H1 (cell line): ENCODE measurements around the gene STRIT1. TPM values are rescaled to one million over a fixed set of nuclear protein-coding genes. Genes with fewer than 3 reads are reported as not detected.

Source experiments
- CTCF ChIA-PET: fragments of 300-600 bp; sonication (Branson Sonifier 250); formaldehyde crosslinking; loops from one replicate; lab custom pipeline; 2021; ENCODE audit not compliant: partially characterized antibody; lab: Charles Lee
- POLR2A ChIA-PET: fragments of 300-600 bp; sonication (Branson Sonifier 250); formaldehyde crosslinking; loops from one replicate; lab custom pipeline; 2021; ENCODE audit warnings: inconsistent platforms; ENCODE audit not compliant: partially characterized antibody; lab: Charles Lee
- DNase-seq, 2 experiments: peaks; one replicate each; pipeline versions ENCODE4 v3.0.0 to v3.0.0-alpha.2; 2010 to 2022; ENCODE audit warnings: low spot score in 2 of 2, low read depth in 1 of 2, mixed read lengths in 1 of 2
- FAIRE-seq: peaks from 2 replicates; lab custom pipeline; 2011; peaks lifted over from hg19 to GRCh38; lab: Jason Lieb, UNC
- H2AFZ ChIP-seq: 2 replicates; pipeline ENCODE4 v1.8.1; 2012; ENCODE audit warnings: low read length, inconsistent platforms
- H2AK5ac ChIP-seq: 2 replicates; pipeline ENCODE4 v1.6.1; 2013; ENCODE audit warnings: low read depth, low read length
- H2BK120ac ChIP-seq: replicated peaks from 2 replicates; pipeline ENCODE3; 2013; ENCODE audit warnings: low read depth, low read length, inconsistent platforms
- H2BK12ac ChIP-seq: 2 replicates; pipeline ENCODE4 v1.6.1; 2013; ENCODE audit warnings: low read depth, low read length
- H2BK15ac ChIP-seq: 2 replicates; pipeline ENCODE4 v1.6.1; 2013; ENCODE audit warnings: low read length
- H2BK20ac ChIP-seq: 2 replicates; pipeline ENCODE4 v1.6.1; 2013; ENCODE audit warnings: low read length
- H2BK5ac ChIP-seq: 2 replicates; pipeline ENCODE4 v1.6.1; 2013; ENCODE audit warnings: low read depth, low read length
- H3K14ac ChIP-seq: 2 replicates; pipeline ENCODE4 v1.6.1; 2013; ENCODE audit warnings: inconsistent platforms; ENCODE audit not compliant: insufficient read length
- H3K18ac ChIP-seq: 2 replicates; pipeline ENCODE4 v1.6.1; 2013; ENCODE audit warnings: low read length; ENCODE audit errors: extremely low read depth
- H3K23ac ChIP-seq: 2 replicates; pipeline ENCODE4 v1.6.1; 2013; ENCODE audit warnings: inconsistent platforms; ENCODE audit not compliant: insufficient read length
- H3K23me2 ChIP-seq: 2 replicates; pipeline ENCODE4 v1.6.1; 2013; ENCODE audit warnings: low read depth, low read length
- H3K27ac ChIP-seq: 2 replicates; pipeline ENCODE4 v1.6.1; 2011; ENCODE audit warnings: low read depth, low read length, inconsistent platforms
- H3K27me3 ChIP-seq, 4 experiments: replicated peaks in 1 of 4; 1 replicate in 1 of 4; 2 replicates in 3 of 4; pipeline versions ENCODE4 v1.6.1 to v1.8.1; 2011 to 2013; ENCODE audit warnings: low read length in 3 of 4, mild to moderate bottlenecking in 3 of 4, inconsistent platforms in 2 of 4, mixed read lengths in 2 of 4, moderate library complexity in 1 of 4; ENCODE audit not compliant: control insufficient read depth in 3 of 4, insufficient read depth in 3 of 4; ENCODE audit errors: extremely low read depth in 1 of 4
- H3K36me3 ChIP-seq, 4 experiments: 2 replicates each; pipeline versions ENCODE4 v1.6.1 to v1.8.1; 2011 to 2013; ENCODE audit warnings: mild to moderate bottlenecking in 4 of 4, low read length in 3 of 4, moderate library complexity in 2 of 4, control low read depth in 1 of 4, inconsistent platforms in 1 of 4; ENCODE audit not compliant: insufficient read depth in 4 of 4, control insufficient read depth in 2 of 4
- H3K4ac ChIP-seq: replicated peaks from 2 replicates; pipeline ENCODE3; 2013; ENCODE audit warnings: low read length, low read depth, mixed read lengths, inconsistent platforms; ENCODE audit not compliant: insufficient read length
- H3K4me1 ChIP-seq, 4 experiments: replicated peaks in 1 of 4; 1 replicate in 1 of 4; 2 replicates in 3 of 4; pipeline versions ENCODE4 v1.6.1 to v1.8.1; 2011 to 2013; ENCODE audit warnings: low read length in 3 of 4, inconsistent platforms in 2 of 4, mixed read lengths in 1 of 4; ENCODE audit not compliant: insufficient read depth in 4 of 4, control insufficient read depth in 3 of 4
- H3K4me2 ChIP-seq, 2 experiments: 2 replicates each; pipeline versions ENCODE4 v1.6.1 to v1.8.1; 2011 to 2013; ENCODE audit warnings: low read depth in 2 of 2, low read length in 2 of 2, control low read depth in 1 of 2, inconsistent platforms in 1 of 2, mild to moderate bottlenecking in 1 of 2; ENCODE audit not compliant: insufficient read depth in 1 of 2
- H3K4me3 ChIP-seq, 4 experiments: fragments of 200-600, 300-600 bp in 1 of 4; sonication (generic), shearing (Covaris generic), sonication (Bioruptor Twin) in 1 of 4; 2 replicates each; pipeline versions ENCODE4 v1.5.1 to v1.8.1; 2011 to 2016; ENCODE audit warnings: low read length in 4 of 4, low read depth in 3 of 4, control low read depth in 2 of 4, inconsistent platforms in 2 of 4, mild to moderate bottlenecking in 2 of 4, mixed read lengths in 1 of 4, moderate library complexity in 1 of 4; ENCODE audit not compliant: insufficient read depth in 2 of 4; ENCODE audit errors: extremely low read depth in 1 of 4
- H3K56ac ChIP-seq: replicated peaks from 2 replicates; pipeline ENCODE3; 2013; ENCODE audit warnings: low read depth, mild to moderate bottlenecking, mixed read lengths, low read length, inconsistent platforms; ENCODE audit not compliant: insufficient read length
- H3K79me1 ChIP-seq: 2 replicates; pipeline ENCODE4 v1.6.1; 2013; ENCODE audit warnings: low read depth, low read length, control low read depth
- H3K79me2 ChIP-seq, 2 experiments: 2 replicates each; pipeline versions ENCODE4 v1.6.1 to v1.8.1; 2012 to 2013; ENCODE audit warnings: low read length in 2 of 2, mild to moderate bottlenecking in 2 of 2, inconsistent platforms in 1 of 2; ENCODE audit not compliant: insufficient read depth in 2 of 2, control insufficient read depth in 1 of 2
- H3K9ac ChIP-seq, 4 experiments: replicated peaks in 1 of 4; 1 replicate in 1 of 4; 2 replicates in 3 of 4; pipeline versions ENCODE4 v1.6.1 to v1.8.1; 2011 to 2013; ENCODE audit warnings: low read depth in 3 of 4, low read length in 3 of 4, control low read depth in 2 of 4, mild to moderate bottlenecking in 2 of 4, moderate library complexity in 2 of 4, inconsistent platforms in 1 of 4; ENCODE audit errors: extremely low read depth in 1 of 4
- H3K9me3 ChIP-seq, 2 experiments: 2 replicates each; pipeline versions ENCODE4 v1.6.1 to v1.8.1; 2012 to 2013; ENCODE audit warnings: mild to moderate bottlenecking in 2 of 2, moderate library complexity in 2 of 2, control low read depth in 1 of 2, inconsistent platforms in 1 of 2, low read depth in 1 of 2, low read length in 1 of 2, mixed read lengths in 1 of 2; ENCODE audit not compliant: insufficient read depth in 2 of 2
- H4K20me1 ChIP-seq, 2 experiments: replicated peaks in 1 of 2; 2 replicates each; pipeline versions ENCODE3 to v1.8.1; 2011 to 2013; ENCODE audit warnings: inconsistent platforms in 2 of 2, low read length in 2 of 2, mild to moderate bottlenecking in 1 of 2; ENCODE audit not compliant: insufficient read depth in 2 of 2, control insufficient read depth in 1 of 2
- H4K5ac ChIP-seq: 2 replicates; pipeline ENCODE4 v1.6.1; 2013; ENCODE audit warnings: low read length, low read depth, mixed read lengths, inconsistent platforms; ENCODE audit not compliant: insufficient read length
- H4K8ac ChIP-seq: 2 replicates; pipeline ENCODE4 v1.8.0; 2013; ENCODE audit warnings: mild to moderate bottlenecking, moderate library complexity, low read length, inconsistent platforms; ENCODE audit not compliant: insufficient read depth; ENCODE audit errors: extremely low read depth
- H4K91ac ChIP-seq: replicated peaks from 2 replicates; pipeline ENCODE3; 2013; ENCODE audit warnings: low read length, mixed read lengths, inconsistent platforms; ENCODE audit not compliant: insufficient read length
- ATF3 ChIP-seq: IDR thresholded peaks from 2 replicates; pipeline ENCODE4 v1.6.1; 2011; ENCODE audit warnings: low read depth, mild to moderate bottlenecking, low read length; ENCODE audit not compliant: insufficient read depth
- JUN ChIP-seq: IDR thresholded peaks from 2 replicates; pipeline ENCODE4 v1.6.1; 2011; ENCODE audit warnings: low read depth, mild to moderate bottlenecking, improper control_type of control experiment, low read length
- JUND ChIP-seq: IDR thresholded peaks from 2 replicates; pipeline ENCODE4 v1.6.1; 2011; ENCODE audit warnings: mild to moderate bottlenecking, improper control_type of control experiment, low read length
- SP1 ChIP-seq: IDR thresholded peaks from 2 replicates; pipeline ENCODE4 v1.6.1; 2011; ENCODE audit warnings: low read depth, low read length
- SUZ12 ChIP-seq: fragments of 200-600 bp; sonication (generic); IDR thresholded peaks from 2 replicates; pipeline ENCODE4 v1.6.1; 2012; ENCODE audit warnings: mild to moderate bottlenecking, inconsistent platforms, low read length, moderate library complexity, mixed read lengths
- TEAD4 ChIP-seq: IDR thresholded peaks from 2 replicates; pipeline ENCODE4 v1.6.1; 2012; ENCODE audit warnings: low read depth, low read length, inconsistent platforms, mixed read lengths
- WGBS, 2 experiments: shearing (Covaris generic) in 1 of 2; methylation state at CpG; one replicate each; pipeline versions ENCODE4 v1.1.6 to v1.1.7; 2013 to 2015; ENCODE audit warnings: low lambda C conversion rate in 2 of 2, mixed read lengths in 2 of 2, inconsistent platforms in 1 of 2, low coverage in 1 of 2, missing lambda C conversion rate in 1 of 2; ENCODE audit not compliant: insufficient replicate concordance in 2 of 2, insufficient coverage in 1 of 2, insufficient read length in 1 of 2; ENCODE audit errors: extremely low coverage in 1 of 2, missing lambda C conversion rate in 1 of 2; 5-methylcytosine and 5-hydroxymethylcytosine counted together
- polyA plus RNA-seq, 7 experiments: library from polyadenylated mRNA; depleted of rRNA in 3 of 7; stranded (reverse) in 5 of 7; unstranded in 2 of 7; fragments of >200 nt in 5 of 7; fragments of 200-250 nt in 2 of 7; gene quantifications; 1 replicate in 5 of 7; 2 replicates in 1 of 7; 4 replicates in 1 of 7; pipeline versions ENCODE4 v1.2.1 to v1.2.3, GENCODE V29; 2011 to 2013; ENCODE audit warnings: missing spikeins in 2 of 7, mixed read lengths in 2 of 7
- total RNA-seq: library from RNA; stranded (reverse); fragmentation: NEBNext Ultra II Directional; extraction: Animal tissue kit (Norgen Biotek cat#: 25700); gene quantifications from 2 replicates; pipeline ENCODE4 v1.2.1, GENCODE V29; 2021

The STRIT1 gene
- total and polyA plus RNA-seq, 2 of the 8 experiments (the other 6 are each of a cell fraction or from before 2014, with no cell fraction given), result 0.15 to 0.47 TPM

- TF ChIP-seq SP1, result no peak
- no peak for TF ChIP-seq JUND
- TF ChIP-seq SUZ12, result no peak
- TF ChIP-seq JUN, result no peak
- TF ChIP-seq ATF3, result no peak
- TF ChIP-seq TEAD4, result no peak
- H3K79me2 ChIP-seq, result no peaks in the 10 kb centered on the region
- CTCF ChIA-PET, result interaction anchor here (1.3 to 1.7 kb wide), 2 partner anchors 18 to 347 kb away, joined by 3 to 4 read pairs; no protein-coding TSS in a partner anchor
- no peak overlapping the region for H2BK120ac ChIP-seq
- H3K9ac ChIP-seq, result no peak overlapping the region
- H4K91ac ChIP-seq, result no peak overlapping the region
- no peak overlapping the region for H2AFZ ChIP-seq
- H3K4me3 ChIP-seq, result no peak overlapping the region
- H4K20me1 ChIP-seq, result no peaks in the 10 kb centered on the region
- FAIRE-seq (no peak), DNase-seq (no peak)
- H2BK15ac ChIP-seq, result no peak overlapping the region
- H3K79me1 ChIP-seq, result no peaks in the 10 kb centered on the region
- 82% methylated on average over 2 of the region's 2 CpGs; no CpG with 5 or more reads in 1 of the 2 experiments for WGBS, 2 experiments
- no peak overlapping the region for H4K5ac ChIP-seq
- H3K4me1 ChIP-seq, result no peaks in the 10 kb centered on the region
- H3K14ac ChIP-seq, result no peak overlapping the region
- H3K18ac ChIP-seq, result no peak overlapping the region
- peaks cover 0 to 2% of the 10 kb centered on the region in 2 experiments; a peak in 1 of 4 replicates for H3K9me3 ChIP-seq
- H4K8ac ChIP-seq, result no peak overlapping the region
- no peak overlapping the region for H2BK12ac ChIP-seq
- H3K4me2 ChIP-seq, result no peak overlapping the region
- H3K27me3 ChIP-seq, result no peaks in the 10 kb centered on the region
- no peak overlapping the region for H3K27ac ChIP-seq
- H2AK5ac ChIP-seq, result no peak overlapping the region
- no peak overlapping the region for H3K56ac ChIP-seq
- POLR2A ChIA-PET, result no interaction called here
- no peaks in the 10 kb centered on the region for H3K23me2 ChIP-seq
- no peak overlapping the region for H2BK20ac ChIP-seq
- no peak overlapping the region for H2BK5ac ChIP-seq
- no peak overlapping the region for H3K4ac ChIP-seq
- no peak overlapping the region for H3K23ac ChIP-seq
- H3K36me3 ChIP-seq, result no peaks in the 10 kb centered on the region
Measured at GRCh38 chr3:155302481-155302880, 9.0 kb upstream of the STRIT1 start.
